Dermis microvascular lymphatic vessel endothelial cell (primary cell): Measurements from ENCODE around the gene OR10H2. TPM values are rescaled to one million over a fixed set of nuclear protein-coding genes. Genes with fewer than 3 reads are reported as not detected.
A peak's percentile ranks its signal among the peaks of the same experiment; 100 is the strongest.
"Not testable (repeated sequence)": the region's sequence is repeated elsewhere in the genome, so short reads cannot be mapped to it uniquely, and the experiment has no call there.

Experiments used
- DNase-seq, 2 donors: peaks; one replicate each; pipeline versions ENCODE4 v3.0.0 to v3.0.0-alpha.2; 2010; ENCODE audit warnings: low read depth in 2 of 2
- total RNA-seq: library from RNA; depleted of rRNA; stranded (reverse); fragments of >200 nt; gene quantifications from 2 replicates; pipeline ENCODE4 v1.2.1, GENCODE V29; 2014

The OR10H2 gene, protein sequence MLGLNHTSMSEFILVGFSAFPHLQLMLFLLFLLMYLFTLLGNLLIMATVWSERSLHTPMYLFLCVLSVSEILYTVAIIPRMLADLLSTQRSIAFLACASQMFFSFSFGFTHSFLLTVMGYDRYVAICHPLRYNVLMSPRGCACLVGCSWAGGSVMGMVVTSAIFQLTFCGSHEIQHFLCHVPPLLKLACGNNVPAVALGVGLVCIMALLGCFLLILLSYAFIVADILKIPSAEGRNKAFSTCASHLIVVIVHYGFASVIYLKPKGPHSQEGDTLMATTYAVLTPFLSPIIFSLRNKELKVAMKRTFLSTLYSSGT
- total RNA-seq: not detected in 2 replicates

DNA sequence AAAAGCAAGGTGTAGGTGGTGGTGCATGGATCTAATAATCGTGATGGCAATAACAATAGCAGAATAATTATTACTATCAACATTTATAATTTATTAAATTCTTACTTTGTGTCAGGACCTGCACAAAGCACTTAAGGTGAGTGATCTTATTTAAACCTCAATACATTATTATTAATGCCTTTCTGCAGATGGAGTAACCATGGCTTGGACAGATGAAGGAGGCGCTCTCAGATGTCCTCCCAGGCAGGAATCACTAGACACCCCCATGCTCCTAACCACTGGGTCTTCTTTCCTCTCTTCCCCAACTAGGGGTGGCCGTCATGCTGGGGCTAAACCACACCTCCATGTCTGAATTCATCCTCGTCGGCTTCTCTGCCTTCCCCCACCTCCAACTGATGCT lies at the start of gene OR10H2:
OR10H2 (plus strand) TSS at position 301 of the 400 bp plus-strand sequence; CDS start at position 321, 20 bp downstream.
- no peak for DNase-seq

DNA sequence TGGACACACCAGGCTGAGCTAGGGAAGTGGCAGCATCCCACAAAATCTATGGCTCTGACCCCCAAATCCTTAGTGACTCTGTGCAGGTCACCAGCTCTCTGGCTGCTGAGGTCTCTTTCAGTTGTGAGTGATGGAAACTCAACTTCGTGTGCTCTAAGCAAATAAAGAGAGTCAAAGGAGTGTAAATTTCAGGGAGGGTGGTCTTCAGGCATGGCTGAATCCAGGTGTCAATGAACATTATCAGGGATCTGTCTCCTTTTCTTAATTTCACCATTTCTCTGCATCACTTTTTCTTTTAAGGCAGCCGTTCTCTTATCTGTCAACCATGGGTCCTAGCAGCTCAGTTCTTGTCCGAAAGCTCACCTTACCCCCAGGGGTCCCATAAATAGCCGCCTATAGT lies 48.7 kb upstream of the OR10H2 start:
- DNase-seq: no peak

DNA sequence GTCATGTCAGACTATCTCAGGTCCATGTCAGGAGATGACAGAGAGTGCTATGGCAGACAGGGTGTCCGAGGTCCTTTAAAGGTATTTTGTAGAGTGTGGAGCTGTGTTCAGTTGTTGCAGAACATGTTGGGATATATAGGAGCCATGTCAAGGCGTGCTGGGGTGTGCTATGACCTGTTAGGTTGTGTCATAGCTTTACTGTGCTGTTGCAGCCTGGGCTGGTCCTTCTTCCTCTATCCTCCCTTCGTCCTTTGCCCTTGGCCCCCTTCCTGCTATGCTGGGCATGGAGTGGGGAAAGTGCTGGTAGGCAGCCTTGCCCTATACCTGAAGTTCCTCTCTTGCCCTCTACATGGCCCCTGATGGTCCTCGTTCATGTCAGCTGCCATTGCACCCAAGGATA lies 48.0 kb upstream of the OR10H2 start:
- DNase-seq: not testable (repeated sequence)

DNA sequence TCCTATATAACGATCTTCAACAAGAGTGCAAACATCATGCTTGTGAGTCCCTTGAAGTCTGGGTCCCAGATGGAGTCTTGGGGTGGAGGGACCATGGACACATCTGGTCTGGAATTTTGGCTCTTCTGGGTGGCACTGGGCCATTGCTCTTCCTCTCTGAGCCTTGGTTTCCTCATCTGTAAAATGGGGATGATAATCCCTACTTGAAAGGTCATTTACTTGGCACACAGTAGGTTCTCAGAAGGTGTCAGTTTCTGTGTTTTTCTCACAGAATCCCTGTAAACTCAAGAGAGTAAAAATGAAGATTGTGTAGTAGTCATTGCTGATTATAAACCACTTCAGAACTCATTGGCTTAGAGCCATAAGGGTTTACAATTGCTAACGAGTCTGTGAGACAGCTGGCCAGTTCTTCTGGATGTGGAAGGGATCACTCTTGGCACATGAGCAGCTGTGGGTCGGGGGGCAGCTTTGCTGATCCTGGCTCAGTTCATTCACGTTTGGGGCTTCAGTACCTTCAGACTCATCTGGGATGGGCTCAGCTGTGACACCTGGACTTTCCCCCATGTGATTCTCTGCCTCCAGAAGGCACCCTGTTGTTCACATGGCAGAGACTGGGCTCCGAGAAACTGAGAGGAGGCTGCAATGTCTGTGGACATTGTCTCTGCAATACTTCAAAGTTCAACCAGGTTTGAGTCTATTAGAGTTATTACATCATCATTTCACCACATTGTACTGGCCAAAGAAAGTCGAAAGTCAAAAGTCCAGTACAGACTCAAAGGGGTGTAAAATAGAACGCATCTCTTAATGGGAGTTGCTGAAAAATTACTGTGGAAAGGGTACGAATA lies 47.1 kb upstream of the OR10H2 start:
- DNase-seq: no peak

DNA sequence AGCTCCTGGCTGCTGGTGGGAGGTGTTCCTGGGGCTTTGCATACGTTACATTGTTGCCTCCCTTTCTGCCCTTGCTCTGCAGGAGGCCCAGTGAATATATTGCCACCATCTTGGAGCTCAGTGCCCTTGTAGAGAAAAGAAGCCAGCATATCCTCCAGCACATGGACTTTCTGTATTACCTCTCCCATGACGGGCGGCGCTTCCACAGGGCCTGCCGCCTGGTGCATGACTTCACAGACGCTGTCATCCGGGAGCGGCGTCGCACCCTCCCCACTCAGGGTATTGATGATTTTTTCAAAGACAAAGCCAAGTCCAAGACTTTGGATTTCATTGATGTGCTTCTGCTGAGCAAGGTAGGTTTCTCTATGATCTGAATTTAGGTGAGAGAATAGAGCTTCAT lies 44.4 kb upstream of the OR10H2 start:
- no peak for DNase-seq

DNA sequence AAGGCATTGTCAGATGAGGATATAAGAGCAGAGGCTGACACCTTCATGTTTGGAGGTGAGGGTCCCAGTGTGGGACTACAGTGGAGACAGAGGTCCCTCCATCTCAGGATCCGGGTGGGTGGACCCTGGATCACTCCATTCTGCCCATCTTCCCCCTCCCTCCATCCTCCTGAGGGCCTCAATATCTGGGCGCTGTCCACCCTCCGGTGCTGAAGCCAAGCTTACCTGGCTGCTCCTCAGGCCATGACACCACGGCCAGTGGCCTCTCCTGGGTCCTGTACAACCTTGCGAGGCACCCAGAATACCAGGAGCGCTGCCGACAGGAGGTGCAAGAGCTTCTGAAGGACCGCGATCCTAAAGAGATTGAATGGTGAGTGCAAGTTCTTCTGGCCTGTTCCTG lies 43.0 kb upstream of the OR10H2 start:
- DNase-seq: no peak

DNA sequence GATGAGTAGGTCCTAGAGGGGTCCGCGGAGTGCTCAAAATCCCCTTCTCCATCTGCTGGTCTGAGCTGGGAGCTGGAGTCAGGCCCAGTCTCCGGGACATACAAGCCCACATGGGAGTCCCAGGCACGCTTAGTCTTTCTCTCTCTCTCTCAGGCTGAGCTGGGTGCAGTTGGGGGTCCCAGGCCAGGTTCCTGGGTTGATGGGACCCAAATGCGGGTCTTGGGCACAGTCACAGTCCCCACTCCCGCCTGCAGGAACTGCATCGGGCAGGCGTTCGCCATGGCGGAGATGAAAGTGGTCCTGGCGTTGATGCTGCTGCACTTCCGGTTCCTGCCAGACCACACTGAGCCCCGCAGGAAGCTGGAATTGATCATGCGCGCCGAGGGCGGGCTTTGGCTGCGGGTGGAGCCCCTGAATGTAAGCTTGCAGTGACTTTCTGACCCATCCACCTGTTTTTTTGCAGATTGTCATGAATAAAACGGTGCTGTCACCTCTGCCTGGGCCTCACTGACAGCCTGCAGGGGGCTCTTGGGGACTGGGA lies 31.1 kb upstream of the OR10H2 start:
- DNase-seq: no peak

DNA sequence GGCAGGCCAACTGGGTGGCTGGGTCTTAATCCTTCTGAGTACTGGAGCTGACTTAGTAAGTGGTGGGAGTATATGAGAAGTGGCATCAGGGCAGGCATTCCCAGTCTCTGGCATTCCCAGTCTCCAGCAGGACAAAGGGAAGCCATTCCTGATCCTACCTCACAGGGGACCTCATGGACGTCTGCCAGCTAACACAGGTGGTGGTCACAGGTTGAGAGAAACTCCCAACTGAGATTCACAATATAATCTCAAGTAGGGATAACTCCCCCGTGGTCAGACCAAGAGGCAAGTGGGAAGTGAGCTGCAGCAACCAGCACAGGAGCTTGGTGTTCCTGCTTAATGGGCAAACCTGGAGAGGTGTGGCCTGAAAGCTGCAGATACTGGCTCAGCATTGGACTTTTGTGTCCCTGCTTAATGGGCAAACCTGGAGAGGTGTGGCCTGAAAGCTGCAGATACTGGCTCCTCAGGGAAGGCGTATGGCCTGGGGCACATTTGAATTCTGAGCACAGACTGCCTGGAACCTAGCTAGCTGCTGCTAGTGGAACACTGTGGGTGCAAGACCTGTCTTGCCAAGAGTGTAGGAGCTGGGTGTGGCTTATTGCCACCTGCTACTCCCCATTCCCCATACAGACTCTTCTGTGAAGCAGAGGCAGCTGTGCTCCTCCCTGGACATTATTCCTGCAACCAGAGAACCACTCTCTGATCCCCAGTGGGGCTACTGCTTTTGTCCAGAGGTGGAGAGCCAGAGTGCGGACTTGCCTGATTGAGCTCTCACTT lies 25.9 kb upstream of the OR10H2 start:
- no peak for DNase-seq

DNA sequence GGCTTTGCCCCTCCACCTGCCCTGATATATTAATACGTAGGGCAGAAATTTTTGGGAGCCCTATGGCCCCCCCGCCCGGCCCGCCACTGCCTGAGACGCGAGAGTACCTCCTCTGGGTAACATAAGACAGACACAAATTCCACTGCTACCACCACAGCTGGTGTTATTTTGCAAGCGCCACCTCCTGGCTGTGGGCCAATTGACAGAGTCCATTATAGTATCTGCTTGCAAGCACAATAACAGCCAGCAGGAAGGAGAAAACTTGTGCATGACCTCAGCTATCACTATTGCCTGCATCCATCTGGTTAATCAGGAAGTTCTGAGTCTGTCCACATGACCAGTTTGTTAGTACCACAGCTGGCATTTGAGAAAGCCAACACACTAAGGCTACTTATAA lies 25.3 kb upstream of the OR10H2 start:
- DNase-seq: peak; percentile 85 to 88

DNA sequence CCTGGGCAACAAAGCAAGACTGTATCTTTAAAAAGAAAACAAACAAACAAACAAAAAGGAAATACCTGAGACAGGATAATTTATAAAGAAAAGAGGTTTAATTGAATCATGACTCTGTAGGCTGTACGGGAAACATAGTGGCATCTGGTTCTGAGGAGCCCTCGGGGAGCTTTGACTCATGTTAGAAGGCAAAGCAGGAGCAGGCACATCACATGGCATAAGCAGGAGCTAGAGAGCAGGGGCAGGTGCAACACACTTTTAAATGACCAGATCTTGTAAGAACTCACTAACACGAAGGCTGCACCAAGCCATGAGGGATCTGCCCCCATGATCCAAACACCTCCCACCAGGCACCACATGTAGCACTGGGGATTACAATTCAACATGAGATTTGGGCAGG lies 13.2 kb upstream of the OR10H2 start:
- DNase-seq: no peak

DNA sequence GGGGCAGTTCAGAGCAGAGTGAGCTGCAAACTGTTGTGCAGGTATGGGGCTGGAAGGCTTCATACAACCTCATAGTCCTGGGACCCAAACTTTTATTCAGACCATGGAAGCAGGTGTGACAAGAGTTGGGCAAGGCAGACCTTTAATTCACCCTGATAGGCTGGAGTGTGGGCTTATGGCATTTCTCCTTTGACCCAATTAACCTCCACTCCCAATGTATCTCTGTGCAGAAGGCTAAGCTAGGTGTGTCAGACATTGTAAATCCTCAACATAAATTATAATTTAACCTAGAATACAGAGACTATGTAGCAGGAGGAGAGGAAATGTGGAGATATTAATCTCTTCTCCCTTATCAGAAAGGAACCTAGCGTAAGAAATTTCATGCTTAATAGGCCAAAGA lies 12.2 kb upstream of the OR10H2 start:
- no peak for DNase-seq

DNA sequence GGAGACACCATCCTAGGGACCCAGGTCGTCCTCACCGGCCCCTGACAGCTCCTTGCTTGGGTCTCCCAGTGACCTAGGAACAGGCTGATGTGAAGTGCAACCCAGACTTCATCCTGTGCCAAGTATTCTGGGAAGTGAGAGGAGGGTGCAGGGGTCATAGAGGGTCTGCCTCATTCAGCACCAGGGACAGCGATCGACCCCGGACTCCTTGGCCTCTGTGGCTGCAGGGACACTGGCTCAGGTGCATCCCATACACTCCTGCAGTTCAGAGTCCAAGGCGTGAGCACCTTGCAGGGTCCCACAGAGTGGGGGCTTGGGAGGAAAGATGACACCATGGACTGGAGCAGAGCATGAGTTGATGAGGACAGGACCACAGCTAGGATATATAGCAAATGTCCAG lies 10.0 kb upstream of the OR10H2 start:
- no peak for DNase-seq

DNA sequence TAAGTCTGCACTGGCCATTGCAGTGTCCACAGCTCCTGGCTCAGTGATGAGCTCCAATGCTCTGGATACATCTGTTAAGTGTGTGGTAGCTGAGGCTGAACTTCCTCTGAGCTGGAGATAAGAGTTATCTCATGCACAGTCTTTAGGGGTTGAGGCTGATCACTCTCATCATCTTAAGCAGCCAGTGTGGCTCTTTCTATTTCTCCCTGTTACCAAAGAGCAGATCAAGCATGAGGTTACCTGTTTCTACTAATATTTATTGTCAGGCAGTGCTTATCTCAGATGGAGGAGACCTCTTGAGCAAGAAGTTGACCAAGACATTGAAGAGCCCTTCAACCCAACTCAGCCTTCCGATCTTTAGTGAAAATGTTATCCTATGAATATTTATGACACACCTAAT lies 6.6 kb upstream of the OR10H2 start:
- no peak for DNase-seq

DNA sequence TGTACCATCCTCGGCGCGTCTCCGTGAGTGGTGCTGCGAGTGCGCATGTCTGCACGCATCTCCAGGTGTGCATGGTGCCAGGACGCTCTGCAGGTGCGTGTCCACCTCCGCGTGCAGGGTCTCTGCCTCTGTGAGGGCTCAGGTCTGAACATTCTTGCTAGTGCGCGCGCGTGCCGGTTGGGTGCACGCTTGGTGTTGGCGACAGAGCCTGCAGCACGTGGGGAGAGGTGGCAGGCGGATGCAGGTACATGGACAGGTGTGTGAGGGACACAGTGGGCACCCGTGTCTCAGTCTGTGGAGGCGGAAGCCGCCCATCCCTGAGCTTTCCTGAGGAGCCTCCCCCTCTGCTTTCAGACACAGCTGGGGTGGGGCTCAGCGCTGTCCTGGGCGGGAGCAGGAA lies 4.9 kb upstream of the OR10H2 start:
- DNase-seq: no peak

DNA sequence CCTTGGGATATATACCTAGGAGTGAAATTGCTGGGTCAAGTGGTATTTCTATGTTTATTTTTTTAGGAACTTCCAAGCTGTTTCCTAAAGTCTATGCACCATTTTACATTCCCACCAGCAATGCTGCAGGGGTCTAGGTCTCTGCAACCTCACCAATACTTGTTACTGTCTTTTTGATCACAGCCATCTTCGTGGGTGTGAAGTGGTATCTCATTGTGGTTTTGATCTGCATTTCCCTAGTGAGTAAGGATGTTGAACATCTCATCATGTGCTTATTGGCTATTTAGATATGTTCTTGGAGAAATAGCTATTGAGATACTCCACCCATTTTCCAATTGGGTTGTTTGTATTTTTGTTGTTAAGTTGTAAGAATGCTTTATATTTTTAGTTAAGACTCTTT lies 2.7 kb downstream of the OR10H2 start:
- no peak for DNase-seq

DNA sequence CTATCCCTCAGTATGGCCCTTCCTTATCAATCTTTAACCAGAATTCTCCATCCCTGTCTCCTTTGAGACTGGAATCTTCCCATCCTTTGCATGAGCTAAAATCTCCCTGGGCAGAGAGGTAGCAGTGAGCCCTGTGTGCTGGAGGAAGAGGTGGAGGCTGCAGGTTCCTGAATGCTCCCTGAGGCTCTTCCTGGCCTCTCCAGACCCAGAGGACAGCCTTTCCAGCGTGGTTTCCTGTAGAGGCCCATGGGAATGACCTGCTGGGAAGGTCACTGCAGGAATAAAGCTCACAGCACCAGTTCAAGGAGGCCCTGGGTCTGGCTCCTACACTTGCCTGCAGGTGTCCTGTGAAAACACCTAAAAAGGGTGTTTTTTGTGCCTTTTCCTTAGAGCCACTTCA lies 4.6 kb downstream of the OR10H2 start:
- DNase-seq: no peak

DNA sequence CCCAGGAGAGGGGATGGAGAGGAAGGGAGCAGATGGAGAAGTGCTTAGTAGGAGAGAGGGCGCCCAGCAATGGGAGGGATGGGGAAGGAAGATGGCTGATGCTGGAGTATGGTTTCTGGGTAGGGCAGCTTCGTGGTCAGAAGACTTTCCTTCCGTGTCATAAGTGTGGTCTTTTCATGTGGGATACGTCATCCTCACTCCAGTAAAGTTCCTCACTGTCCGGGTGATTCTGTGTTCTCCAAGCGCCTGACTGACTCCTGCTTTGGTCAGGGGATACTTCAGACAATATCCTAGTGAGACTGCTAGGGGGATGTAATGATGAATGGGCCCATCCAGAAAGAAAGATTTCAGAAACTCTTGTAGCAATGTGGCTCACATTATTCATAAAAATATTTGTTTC lies 6.1 kb downstream of the OR10H2 start:
- DNase-seq: no peak

DNA sequence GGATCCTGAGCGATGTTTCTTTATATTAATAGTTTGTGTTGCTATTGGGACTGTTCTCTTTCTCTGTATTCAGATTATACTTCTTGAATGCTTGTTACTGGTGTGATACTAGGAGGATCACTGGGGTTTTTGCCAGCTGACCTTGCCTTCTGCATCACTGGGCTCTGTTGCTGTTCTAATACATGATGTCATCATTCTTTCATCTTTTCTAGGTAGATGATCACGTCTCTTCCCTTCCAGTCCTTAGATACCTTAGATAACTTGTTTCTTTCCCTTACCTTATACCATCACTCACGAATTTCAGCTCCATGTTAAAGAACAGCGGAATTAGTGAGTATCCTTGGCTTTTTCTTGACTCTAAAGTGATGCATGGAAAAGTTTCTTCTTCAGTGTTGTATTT lies 9.9 kb downstream of the OR10H2 start, which contains the start of gene OR10H3:
OR10H3 (plus strand) TSS at position 264 of the 400 bp plus-strand sequence. CDS start 3,408 bp downstream, outside the sequence.
- DNase-seq: no peak

DNA sequence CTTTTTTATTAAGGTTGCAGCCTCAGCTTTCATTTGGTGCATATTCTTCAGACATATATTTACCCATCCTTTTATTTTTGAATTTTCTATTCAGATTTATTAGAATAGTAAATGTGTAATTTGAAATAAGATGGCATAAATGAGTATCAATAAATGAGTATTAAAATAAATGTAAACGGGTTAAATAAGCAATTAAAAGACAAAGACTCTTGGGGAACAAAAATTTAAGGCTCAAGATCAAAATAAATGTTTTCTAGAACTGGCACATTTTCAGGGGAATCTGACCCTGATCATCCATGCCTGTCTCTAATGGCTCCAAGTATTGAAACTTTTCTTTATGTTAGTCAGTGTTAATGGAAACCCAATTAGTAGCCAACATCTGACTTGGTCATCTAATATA lies 13.0 kb downstream of the OR10H2 start:
- no peak for DNase-seq

DNA sequence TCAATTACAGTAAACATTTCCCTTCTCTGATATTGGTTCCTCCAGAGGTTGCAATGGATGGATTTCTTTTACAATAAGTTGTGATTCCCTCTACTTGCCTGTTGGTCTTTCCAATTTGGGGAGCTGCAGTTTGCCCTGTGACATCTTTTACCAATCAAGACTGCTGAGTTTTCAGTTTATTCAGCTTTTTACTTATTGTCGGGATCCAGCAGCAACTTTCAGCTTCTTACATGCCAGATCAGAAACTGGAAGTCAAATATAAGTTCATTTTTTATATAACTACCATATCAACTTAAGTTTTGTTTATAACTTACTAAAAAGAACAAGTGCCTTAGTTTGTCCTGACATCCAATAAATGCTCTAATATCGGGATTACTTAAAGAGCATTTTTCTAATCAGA lies 20.4 kb downstream of the OR10H2 start:
- no peak for DNase-seq

DNA sequence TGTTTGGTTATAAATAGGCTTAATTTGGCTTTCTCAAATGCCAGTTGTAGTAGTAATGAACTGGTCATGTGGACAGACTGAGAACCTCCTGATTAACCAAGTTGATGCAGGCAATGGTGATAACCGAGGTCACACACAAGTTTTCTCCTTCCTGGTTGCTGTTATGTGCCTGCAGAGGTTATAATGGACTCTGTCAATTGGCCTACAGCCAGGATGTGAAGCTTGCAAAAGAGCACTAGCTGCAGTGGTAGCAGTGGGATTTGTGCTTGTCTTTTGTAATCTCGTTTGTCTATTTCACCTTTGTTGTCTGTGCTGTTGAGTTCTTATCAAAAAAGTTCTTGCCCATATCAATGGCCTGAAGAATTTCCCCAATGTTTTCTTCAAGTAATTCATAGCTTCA lies 30.6 kb downstream of the OR10H2 start:
- no peak for DNase-seq
